Measurements from ENCODE around the gene RIMBP3C. TPM values are rescaled to one million over a fixed set of nuclear protein-coding genes. Genes with fewer than 3 reads are reported as not detected.
"Not testable (repeated sequence)": the region's sequence is repeated elsewhere in the genome, so short reads cannot be mapped to it uniquely, and the experiment has no call there.

Gene RIMBP3C
- total RNA-seq, 2 experiments from 2014 or later, result 0.18 to 0.33 TPM

- ATAC-seq, result peak; percentile 82
- H3K4me1 Mint-ChIP-seq; DNase-seq; POLR2A ChIA-PET; H3K27me3 Mint-ChIP-seq; CTCF ChIA-PET; H3K9me3 Mint-ChIP-seq (ENCODE audit: low read depth); H3K27ac Mint-ChIP-seq; intact Hi-C loops (cut with DNase I, micrococcal nuclease); H3K36me3 Mint-ChIP-seq (ENCODE audit: low read depth); H3K4me3 Mint-ChIP-seq: not testable (repeated sequence)
Measured at GRCh38 chr22:21550008-21550677, 1.1 kb downstream of the RIMBP3C start.

- DNase-seq; H3K4me3 Mint-ChIP-seq; POLR2A ChIA-PET; CTCF ChIA-PET; H3K9me3 Mint-ChIP-seq (ENCODE audit: low read depth); intact Hi-C loops (cut with DNase I, micrococcal nuclease); H3K36me3 Mint-ChIP-seq (ENCODE audit: low read depth); H3K27me3 Mint-ChIP-seq; H3K4me1 Mint-ChIP-seq; H3K27ac Mint-ChIP-seq: not testable (repeated sequence)
- ATAC-seq, result peak; percentile 44
Measured at GRCh38 chr22:21549558-21549957, 1.7 kb downstream of the RIMBP3C start.

GRCh38 chr22:21544432-21545322 is 6.6 kb downstream of the RIMBP3C start:
- ATAC-seq; intact Hi-C loops (cut with DNase I, micrococcal nuclease); H3K27me3 Mint-ChIP-seq; H3K36me3 Mint-ChIP-seq (ENCODE audit: low read depth); H3K27ac Mint-ChIP-seq; DNase-seq; POLR2A ChIA-PET; H3K4me1 Mint-ChIP-seq; H3K9me3 Mint-ChIP-seq (ENCODE audit: low read depth); CTCF ChIA-PET; H3K4me3 Mint-ChIP-seq: not testable (repeated sequence)

GRCh38 chr22:21539862-21540261 is 11.4 kb downstream of the RIMBP3C start:
- H3K27me3 Mint-ChIP-seq; H3K36me3 Mint-ChIP-seq (ENCODE audit: low read depth); POLR2A ChIA-PET; CTCF ChIA-PET; H3K9me3 Mint-ChIP-seq (ENCODE audit: low read depth); ATAC-seq; DNase-seq; H3K4me3 Mint-ChIP-seq; intact Hi-C loops (cut with DNase I, micrococcal nuclease); H3K4me1 Mint-ChIP-seq; H3K27ac Mint-ChIP-seq: not testable (repeated sequence)

GRCh38 chr22:21532863-21533648 is 18.2 kb downstream of the RIMBP3C start:
- intact Hi-C loops (cut with DNase I, micrococcal nuclease); DNase-seq: not testable (repeated sequence)

GRCh38 chr22:21531525-21531924 is 19.7 kb downstream of the RIMBP3C start:
- POLR2A ChIA-PET; H3K27ac Mint-ChIP-seq; ATAC-seq; DNase-seq; intact Hi-C loops (cut with DNase I, micrococcal nuclease); H3K27me3 Mint-ChIP-seq; CTCF ChIA-PET; H3K9me3 Mint-ChIP-seq (ENCODE audit: low read depth); H3K36me3 Mint-ChIP-seq (ENCODE audit: low read depth); H3K4me3 Mint-ChIP-seq; H3K4me1 Mint-ChIP-seq: not testable (repeated sequence)

More at GRCh38 chr22:21532863-21533648, 18.2 kb downstream of the RIMBP3C start:
- POLR2A ChIA-PET; H3K27me3 Mint-ChIP-seq; H3K9me3 Mint-ChIP-seq (ENCODE audit: low read depth); H3K27ac Mint-ChIP-seq; CTCF ChIA-PET; ATAC-seq; H3K36me3 Mint-ChIP-seq (ENCODE audit: low read depth); H3K4me3 Mint-ChIP-seq; H3K4me1 Mint-ChIP-seq: not testable (repeated sequence)

GRCh38 chr22:21526705-21527500 is 24.4 kb downstream of the RIMBP3C start:
- ATAC-seq; H3K9me3 Mint-ChIP-seq (ENCODE audit: low read depth); intact Hi-C loops (cut with DNase I, micrococcal nuclease); H3K36me3 Mint-ChIP-seq (ENCODE audit: low read depth); H3K27ac Mint-ChIP-seq; POLR2A ChIA-PET; H3K4me1 Mint-ChIP-seq; H3K27me3 Mint-ChIP-seq; CTCF ChIA-PET; H3K4me3 Mint-ChIP-seq; DNase-seq: not testable (repeated sequence)

GRCh38 chr22:21516970-21517764 is 34.1 kb downstream of the RIMBP3C start:
- H3K4me1 Mint-ChIP-seq; H3K27me3 Mint-ChIP-seq; H3K36me3 Mint-ChIP-seq (ENCODE audit: low read depth); H3K9me3 Mint-ChIP-seq (ENCODE audit: low read depth); intact Hi-C loops (cut with DNase I, micrococcal nuclease); POLR2A ChIA-PET; H3K4me3 Mint-ChIP-seq; H3K27ac Mint-ChIP-seq; DNase-seq; CTCF ChIA-PET: not testable (repeated sequence)
- peak; percentile 87 for ATAC-seq

- DNase-seq; H3K36me3 Mint-ChIP-seq (ENCODE audit: low read depth); H3K4me1 Mint-ChIP-seq; H3K27ac Mint-ChIP-seq; ATAC-seq; CTCF ChIA-PET; H3K27me3 Mint-ChIP-seq; H3K9me3 Mint-ChIP-seq (ENCODE audit: low read depth); H3K4me3 Mint-ChIP-seq; intact Hi-C loops (cut with DNase I, micrococcal nuclease); POLR2A ChIA-PET: not testable (repeated sequence)
Measured at GRCh38 chr22:21516522-21516921, 34.7 kb downstream of the RIMBP3C start.

- CTCF ChIA-PET; intact Hi-C loops (cut with DNase I, micrococcal nuclease); H3K36me3 Mint-ChIP-seq (ENCODE audit: low read depth); H3K27ac Mint-ChIP-seq; H3K4me3 Mint-ChIP-seq; ATAC-seq; H3K4me1 Mint-ChIP-seq; POLR2A ChIA-PET; H3K9me3 Mint-ChIP-seq (ENCODE audit: low read depth); DNase-seq; H3K27me3 Mint-ChIP-seq: not testable (repeated sequence)
Measured at GRCh38 chr22:21515234-21515633, 36.0 kb downstream of the RIMBP3C start.

- DNase-seq; CTCF ChIA-PET; H3K36me3 Mint-ChIP-seq (ENCODE audit: low read depth); H3K9me3 Mint-ChIP-seq (ENCODE audit: low read depth); H3K27ac Mint-ChIP-seq; H3K27me3 Mint-ChIP-seq; intact Hi-C loops (cut with DNase I, micrococcal nuclease); H3K4me1 Mint-ChIP-seq; H3K4me3 Mint-ChIP-seq; POLR2A ChIA-PET: not testable (repeated sequence)
- peak; percentile 80 for ATAC-seq
Measured at GRCh38 chr22:21514117-21514516, 37.1 kb downstream of the RIMBP3C start.

Measured in activated CD4-positive, alpha-beta T cell treated with anti-CD3 and anti-CD28 coated beads for 36 hours (primary cell).